B cell (primary cell): ENCODE data around the gene COX6B2. TPM values are rescaled to one million over a fixed set of nuclear protein-coding genes. Genes with fewer than 3 reads are reported as not detected.

Experiments
- ATAC-seq: fragments of 200-7000 bp; cut with Tn5 transposase; one replicate; pipeline ENCODE4 v1.10.0; 2021; ENCODE audit warnings: low read depth, mild to moderate bottlenecking, moderate number of reproducible peaks, moderate library complexity
- CTCF ChIA-PET: fragments of 350-600 bp; sonication (Branson Sonifier 250); formaldehyde crosslinking; loops from one replicate; lab custom pipeline; 2021; ENCODE audit warnings: antibody characterized with exemption, inconsistent platforms; lab: Charles Lee
- POLR2A ChIA-PET: fragments of 350-600 bp; sonication (Branson Sonifier 250); formaldehyde crosslinking; loops from one replicate; lab custom pipeline; 2021; ENCODE audit warnings: antibody characterized with exemption; lab: Charles Lee
- DNase-seq: peaks from one replicate; pipeline ENCODE4 v3.0.0; 2013
- H2AFZ ChIP-seq: 2 replicates; pipeline ENCODE4 v1.6.1; 2012; ENCODE audit warnings: mild to moderate bottlenecking, low read depth, low read length; ENCODE audit not compliant: insufficient read depth, poor library complexity, severe bottlenecking
- H3K27ac ChIP-seq, 2 donors: 1 replicate in 1 of 2; 2 replicates in 1 of 2; pipeline ENCODE4 v1.5.1; 2012 to 2013; ENCODE audit warnings: low read length in 2 of 2, mild to moderate bottlenecking in 2 of 2, moderate library complexity in 1 of 2
- H3K27me3 ChIP-seq, 4 experiments: fragments of 200-600 bp in 1 of 4; sonication (generic) in 1 of 4; replicated peaks in 1 of 4; 1 replicate in 2 of 4; 2 replicates in 2 of 4; pipeline versions ENCODE4 v1.6.1 to v1.7.0; 2013 to 2016; ENCODE audit warnings: low read length in 3 of 4, mild to moderate bottlenecking in 2 of 4, mixed read lengths in 1 of 4, moderate library complexity in 1 of 4; ENCODE audit not compliant: insufficient read depth in 4 of 4, control insufficient read depth in 3 of 4; ENCODE audit errors: control extremely low read depth in 1 of 4
- H3K36me3 ChIP-seq, 2 experiments: replicated peaks in 1 of 2; 1 replicate in 1 of 2; 2 replicates in 1 of 2; pipeline versions ENCODE4 v1.6.1 to v1.7.1; 2013; ENCODE audit warnings: low read length in 1 of 2; ENCODE audit not compliant: insufficient read depth in 2 of 2, control insufficient read depth in 1 of 2; ENCODE audit errors: control extremely low read depth in 1 of 2, extremely low read depth in 1 of 2
- H3K4me1 ChIP-seq, 2 donors: fragments of 200-600 bp in 1 of 2; sonication (generic) in 1 of 2; 1 replicate in 1 of 2; 2 replicates in 1 of 2; pipeline versions ENCODE4 v1.5.1 to v1.6.1; 2013 to 2017; ENCODE audit warnings: low read length in 2 of 2; ENCODE audit not compliant: control insufficient read depth in 2 of 2, insufficient read depth in 2 of 2
- H3K4me2 ChIP-seq: replicated peaks from 2 replicates; pipeline ENCODE3; 2012; ENCODE audit warnings: mild to moderate bottlenecking, low read depth, low read length; ENCODE audit not compliant: poor library complexity, severe bottlenecking
- H3K4me3 ChIP-seq, 5 experiments: fragments of 200-600 bp in 1 of 5; sonication (generic) in 1 of 5; 1 replicate in 3 of 5; 2 replicates in 2 of 5; pipeline versions ENCODE4 v1.5.1 to v1.7.0; 2011 to 2016; ENCODE audit warnings: low read length in 4 of 5, mild to moderate bottlenecking in 4 of 5, low read depth in 2 of 5, control low read depth in 1 of 5, moderate library complexity in 1 of 5; ENCODE audit not compliant: insufficient read depth in 1 of 5; ENCODE audit errors: control extremely low read depth in 1 of 5, extremely low read depth in 1 of 5
- H3K79me2 ChIP-seq: fragments of 200-600 bp; sonication (generic); one replicate; pipeline ENCODE4 v1.6.0; 2016; ENCODE audit warnings: low read length; ENCODE audit not compliant: control insufficient read depth, insufficient read depth
- H3K9ac ChIP-seq: fragments of 200-600 bp; sonication (generic); 2 replicates; pipeline ENCODE4 v1.6.1; 2017; ENCODE audit warnings: mild to moderate bottlenecking, low read length, moderate library complexity
- H3K9me3 ChIP-seq, 3 donors: one replicate each; pipeline versions ENCODE4 v1.6.1 to v1.7.1; 2013; ENCODE audit warnings: low read length in 2 of 3; ENCODE audit not compliant: control insufficient read depth in 2 of 3, insufficient read depth in 1 of 3; ENCODE audit errors: control extremely low read depth in 1 of 3
- H4K20me1 ChIP-seq: 2 replicates; pipeline ENCODE4 v1.6.0; 2012; ENCODE audit warnings: mild to moderate bottlenecking, low read length; ENCODE audit not compliant: insufficient read depth, control insufficient read depth, poor library complexity, severe bottlenecking
- H3K27ac Mint-ChIP-seq: one replicate; pipeline ENCODE4 v1.8.0; 2021; ENCODE audit warnings: mixed read lengths
- H3K27me3 Mint-ChIP-seq: one replicate; pipeline ENCODE4 v1.8.0; 2021; ENCODE audit warnings: mixed read lengths
- H3K4me1 Mint-ChIP-seq: one replicate; pipeline ENCODE4 v1.8.0; 2021; ENCODE audit warnings: mixed read lengths
- H3K4me3 Mint-ChIP-seq: one replicate; pipeline ENCODE4 v1.8.0; 2021; ENCODE audit warnings: mixed read lengths
- H3K9me3 Mint-ChIP-seq: one replicate; pipeline ENCODE4 v1.8.0; 2022; ENCODE audit warnings: mixed read lengths; ENCODE audit not compliant: insufficient read depth
- EZH2 ChIP-seq: IDR thresholded peaks from 2 replicates; pipeline ENCODE4 v1.6.1; 2012; ENCODE audit warnings: borderline replicate concordance, low read depth, mild to moderate bottlenecking, moderate library complexity, low read length; ENCODE audit not compliant: insufficient read depth, poor library complexity, severe bottlenecking
- WGBS: methylation state at CpG from one replicate; pipeline ENCODE4 v1.1.5; 2013; ENCODE audit warnings: missing lambda C conversion rate; ENCODE audit not compliant: insufficient coverage; 5-methylcytosine and 5-hydroxymethylcytosine counted together
- intact Hi-C: fragments of 100-400 bp; cut with micrococcal nuclease; formaldehyde crosslinking; loops from one replicate; pipeline ENCODE4 v1.10.0; 2022
- polyA plus RNA-seq: library from polyadenylated mRNA; depleted of rRNA; stranded (reverse); fragments of >200 nt; gene quantifications from 2 replicates; pipeline ENCODE4 v1.2.3, GENCODE V29; 2012
- total RNA-seq, 2 donors: library from RNA; stranded (reverse); fragments of 120-200 nt in 1 of 2; gene quantifications; 1 replicate in 1 of 2; 2 replicates in 1 of 2; pipeline versions ENCODE4 v1.2.3 to v1.2.4, GENCODE V29; 2013 to 2022
- TF ChIP-seq, protein P1 (sequence below): fragments of 200-600 bp; IDR thresholded peaks from one replicate; pipeline ENCODE4 v1.8.0; 2022; ENCODE audit warnings: antibody characterized with exemption, mild to moderate bottlenecking

COX6B2 gene
- total and polyA plus RNA-seq, 2 donors (not counting 1 experiment from before 2014, with no cell fraction given) = not detected

GRCh38 chr19:55368701-55369563 lies 14.4 kb upstream of the COX6B2 start:
- Histone ChIP-seq H3K4me3 (peak overlapping the region in 3 of 5 experiments; percentile 35 to 39 (median 38)), H3K9ac (no peak overlapping the region), H3K27ac (no peak overlapping the region), H3K79me2 (no peaks in the 10 kb centered on the region), H3K27me3 (peaks cover 0 to 64% (median 25%) of the 10 kb centered on the region in 4 experiments), H3K9me3 (peaks cover 0 to 22% (median 0%) of the 10 kb centered on the region in 3 donors), H3K4me1 (peaks cover 15 to 17% of the 10 kb centered on the region in 2 donors), H3K36me3 (no peaks in the 10 kb centered on the region), H3K4me2 (peak overlapping the region; percentile 82), H4K20me1 (no peaks in the 10 kb centered on the region), H2AFZ (peak overlapping the region; percentile 62)
- Mint-ChIP-seq H3K4me1 (peaks cover 9% of the 10 kb centered on the region), H3K27ac (no peak overlapping the region), H3K4me3 (no peak overlapping the region), H3K9me3 (no peaks in the 10 kb centered on the region), H3K27me3 (peaks cover 38% of the 10 kb centered on the region)
- TF ChIP-seq, protein P1, sequence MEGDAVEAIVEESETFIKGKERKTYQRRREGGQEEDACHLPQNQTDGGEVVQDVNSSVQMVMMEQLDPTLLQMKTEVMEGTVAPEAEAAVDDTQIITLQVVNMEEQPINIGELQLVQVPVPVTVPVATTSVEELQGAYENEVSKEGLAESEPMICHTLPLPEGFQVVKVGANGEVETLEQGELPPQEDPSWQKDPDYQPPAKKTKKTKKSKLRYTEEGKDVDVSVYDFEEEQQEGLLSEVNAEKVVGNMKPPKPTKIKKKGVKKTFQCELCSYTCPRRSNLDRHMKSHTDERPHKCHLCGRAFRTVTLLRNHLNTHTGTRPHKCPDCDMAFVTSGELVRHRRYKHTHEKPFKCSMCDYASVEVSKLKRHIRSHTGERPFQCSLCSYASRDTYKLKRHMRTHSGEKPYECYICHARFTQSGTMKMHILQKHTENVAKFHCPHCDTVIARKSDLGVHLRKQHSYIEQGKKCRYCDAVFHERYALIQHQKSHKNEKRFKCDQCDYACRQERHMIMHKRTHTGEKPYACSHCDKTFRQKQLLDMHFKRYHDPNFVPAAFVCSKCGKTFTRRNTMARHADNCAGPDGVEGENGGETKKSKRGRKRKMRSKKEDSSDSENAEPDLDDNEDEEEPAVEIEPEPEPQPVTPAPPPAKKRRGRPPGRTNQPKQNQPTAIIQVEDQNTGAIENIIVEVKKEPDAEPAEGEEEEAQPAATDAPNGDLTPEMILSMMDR = no peak
- TF ChIP-seq EZH2 = no peak
- ATAC-seq (peak; percentile 58), DNase-seq (peak; percentile 49)
- ChIA-PET CTCF (no interaction called here), POLR2A (interaction anchor here (0.9 kb wide), 1 partner anchor 115 kb away, joined by 4 read pairs; no protein-coding TSS in a partner anchor)
- WGBS = 19% methylated on average over 43 of the region's 54 CpGs
- intact Hi-C loops = no loop called here

DNA sequence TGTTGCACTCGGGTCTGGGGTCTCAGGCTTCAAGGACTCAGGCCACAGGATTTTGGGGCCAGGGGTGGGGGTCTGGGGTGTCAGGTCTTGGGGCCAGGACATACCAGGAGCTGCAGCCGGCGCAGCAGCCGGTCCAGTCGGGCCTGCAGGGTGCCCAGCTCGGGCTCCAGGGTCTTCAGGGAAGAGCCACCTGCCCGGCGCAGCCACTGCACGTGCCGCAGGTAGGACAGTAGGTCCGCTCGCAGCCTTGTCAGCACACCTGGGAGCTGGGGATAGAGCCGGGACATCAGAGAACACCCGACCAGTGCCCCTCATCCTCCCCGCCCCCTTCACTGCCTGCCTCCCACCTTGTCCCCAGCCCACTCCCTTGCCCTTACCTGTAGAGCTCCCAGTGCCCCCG lies 13.6 kb upstream of the COX6B2 start:
- WGBS = 93% methylated on average over 16 of the region's 16 CpGs
- H3K27me3 Mint-ChIP-seq = peaks cover 33% of the 10 kb centered on the region
- POLR2A ChIA-PET = no interaction called here

More for the DNA sequence above, 13.6 kb upstream of the COX6B2 start:
- H3K4me3 Mint-ChIP-seq = no peak overlapping the region
- no peaks in the 10 kb centered on the region for H3K9me3 Mint-ChIP-seq
- intact Hi-C loops = no loop called here
- H3K4me1 ChIP-seq = peaks cover 15 to 17% of the 10 kb centered on the region in 2 donors
- no peak for DNase-seq
- H4K20me1 ChIP-seq = no peaks in the 10 kb centered on the region
- no peak for ATAC-seq
- no peaks in the 10 kb centered on the region for H3K79me2 ChIP-seq
- peaks cover 0 to 57% (median 24%) of the 10 kb centered on the region in 4 experiments for H3K27me3 ChIP-seq
- TF ChIP-seq, protein P1 = no peak
- TF ChIP-seq EZH2 = no peak
- H3K36me3 ChIP-seq = no peaks in the 10 kb centered on the region
- H3K27ac ChIP-seq = no peak overlapping the region
- H3K9ac ChIP-seq = no peak overlapping the region
- H3K4me3 ChIP-seq = no peak overlapping the region
- peaks cover 0 to 20% (median 0%) of the 10 kb centered on the region in 3 donors for H3K9me3 ChIP-seq
- no peak overlapping the region for H3K4me2 ChIP-seq
- peaks cover 9% of the 10 kb centered on the region for H3K4me1 Mint-ChIP-seq
- CTCF ChIA-PET = no interaction called here
- no peak overlapping the region for H2AFZ ChIP-seq
- H3K27ac Mint-ChIP-seq = no peak overlapping the region
